ENCODE measurements around the gene ADAR. TPM values are rescaled to one million over a fixed set of nuclear protein-coding genes. Genes with fewer than 3 reads are reported as not detected.
A peak's percentile ranks its signal among the peaks of the same experiment; 100 is the strongest.
"Not testable (repeated sequence)": the region's sequence is repeated elsewhere in the genome, so short reads cannot be mapped to it uniquely, and the experiment has no call there.

ADAR gene, protein sequence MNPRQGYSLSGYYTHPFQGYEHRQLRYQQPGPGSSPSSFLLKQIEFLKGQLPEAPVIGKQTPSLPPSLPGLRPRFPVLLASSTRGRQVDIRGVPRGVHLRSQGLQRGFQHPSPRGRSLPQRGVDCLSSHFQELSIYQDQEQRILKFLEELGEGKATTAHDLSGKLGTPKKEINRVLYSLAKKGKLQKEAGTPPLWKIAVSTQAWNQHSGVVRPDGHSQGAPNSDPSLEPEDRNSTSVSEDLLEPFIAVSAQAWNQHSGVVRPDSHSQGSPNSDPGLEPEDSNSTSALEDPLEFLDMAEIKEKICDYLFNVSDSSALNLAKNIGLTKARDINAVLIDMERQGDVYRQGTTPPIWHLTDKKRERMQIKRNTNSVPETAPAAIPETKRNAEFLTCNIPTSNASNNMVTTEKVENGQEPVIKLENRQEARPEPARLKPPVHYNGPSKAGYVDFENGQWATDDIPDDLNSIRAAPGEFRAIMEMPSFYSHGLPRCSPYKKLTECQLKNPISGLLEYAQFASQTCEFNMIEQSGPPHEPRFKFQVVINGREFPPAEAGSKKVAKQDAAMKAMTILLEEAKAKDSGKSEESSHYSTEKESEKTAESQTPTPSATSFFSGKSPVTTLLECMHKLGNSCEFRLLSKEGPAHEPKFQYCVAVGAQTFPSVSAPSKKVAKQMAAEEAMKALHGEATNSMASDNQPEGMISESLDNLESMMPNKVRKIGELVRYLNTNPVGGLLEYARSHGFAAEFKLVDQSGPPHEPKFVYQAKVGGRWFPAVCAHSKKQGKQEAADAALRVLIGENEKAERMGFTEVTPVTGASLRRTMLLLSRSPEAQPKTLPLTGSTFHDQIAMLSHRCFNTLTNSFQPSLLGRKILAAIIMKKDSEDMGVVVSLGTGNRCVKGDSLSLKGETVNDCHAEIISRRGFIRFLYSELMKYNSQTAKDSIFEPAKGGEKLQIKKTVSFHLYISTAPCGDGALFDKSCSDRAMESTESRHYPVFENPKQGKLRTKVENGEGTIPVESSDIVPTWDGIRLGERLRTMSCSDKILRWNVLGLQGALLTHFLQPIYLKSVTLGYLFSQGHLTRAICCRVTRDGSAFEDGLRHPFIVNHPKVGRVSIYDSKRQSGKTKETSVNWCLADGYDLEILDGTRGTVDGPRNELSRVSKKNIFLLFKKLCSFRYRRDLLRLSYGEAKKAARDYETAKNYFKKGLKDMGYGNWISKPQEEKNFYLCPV
- 180 and 184 TPM in 2 replicates for total RNA-seq (ENCODE audit: low replicate concordance)
- long read RNA-seq, partial matches to known transcripts = 19 of 47 reads
- long read RNA-seq, other reads (novel, unspliced or antisense) = 24 of 47 reads

DNA sequence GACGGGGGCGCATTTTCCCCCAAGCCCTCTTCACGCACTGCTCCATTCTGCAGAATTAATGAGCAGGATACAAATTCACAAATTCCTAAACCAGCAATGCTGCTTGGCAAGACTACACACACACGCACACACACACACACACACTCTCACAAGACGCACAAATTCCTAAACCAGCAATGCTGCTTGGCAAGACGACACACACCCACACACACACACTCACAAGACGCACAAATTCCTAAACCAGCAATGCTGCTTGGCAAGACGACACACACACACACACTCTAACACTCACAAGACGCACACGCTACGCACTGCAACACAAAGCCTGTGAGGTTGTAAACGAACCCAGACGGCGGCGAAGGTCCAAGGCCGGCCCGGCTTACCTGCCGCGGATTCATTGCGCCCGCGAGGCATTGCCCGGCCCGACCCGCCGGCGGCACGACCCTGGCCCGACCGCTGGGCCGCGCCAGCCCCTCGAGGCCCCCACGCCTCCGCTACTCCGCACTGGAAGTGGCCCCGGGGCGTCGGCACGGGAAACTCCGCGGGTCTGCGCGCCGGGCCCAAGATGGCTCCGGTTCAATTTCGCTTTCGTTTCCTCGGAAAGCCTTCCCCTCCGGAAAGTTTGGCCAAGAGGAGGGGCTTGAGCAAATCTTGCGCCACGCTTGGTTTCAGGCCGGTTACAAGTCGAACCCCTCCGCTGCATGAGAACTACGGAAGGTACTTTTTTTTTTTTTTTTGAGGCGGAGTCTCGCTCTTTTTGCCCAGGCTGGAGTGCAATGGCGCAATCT lies at the start of gene ADAR:
Gene ADAR (minus strand): TSS at position 578 of the 788 bp plus-strand sequence. CDS start 180 bp downstream, at position 398.
- H3K4me1 Mint-ChIP-seq (ENCODE audit: unreplicated experiment) = peaks cover 39% of the 10 kb centered on the region
- H3K27ac Mint-ChIP-seq = peak within 1 kb of the TSS; percentile 99
- TF ChIP-seq, protein P1, sequence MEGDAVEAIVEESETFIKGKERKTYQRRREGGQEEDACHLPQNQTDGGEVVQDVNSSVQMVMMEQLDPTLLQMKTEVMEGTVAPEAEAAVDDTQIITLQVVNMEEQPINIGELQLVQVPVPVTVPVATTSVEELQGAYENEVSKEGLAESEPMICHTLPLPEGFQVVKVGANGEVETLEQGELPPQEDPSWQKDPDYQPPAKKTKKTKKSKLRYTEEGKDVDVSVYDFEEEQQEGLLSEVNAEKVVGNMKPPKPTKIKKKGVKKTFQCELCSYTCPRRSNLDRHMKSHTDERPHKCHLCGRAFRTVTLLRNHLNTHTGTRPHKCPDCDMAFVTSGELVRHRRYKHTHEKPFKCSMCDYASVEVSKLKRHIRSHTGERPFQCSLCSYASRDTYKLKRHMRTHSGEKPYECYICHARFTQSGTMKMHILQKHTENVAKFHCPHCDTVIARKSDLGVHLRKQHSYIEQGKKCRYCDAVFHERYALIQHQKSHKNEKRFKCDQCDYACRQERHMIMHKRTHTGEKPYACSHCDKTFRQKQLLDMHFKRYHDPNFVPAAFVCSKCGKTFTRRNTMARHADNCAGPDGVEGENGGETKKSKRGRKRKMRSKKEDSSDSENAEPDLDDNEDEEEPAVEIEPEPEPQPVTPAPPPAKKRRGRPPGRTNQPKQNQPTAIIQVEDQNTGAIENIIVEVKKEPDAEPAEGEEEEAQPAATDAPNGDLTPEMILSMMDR (conservative IDR thresholded peaks at IDR 0.05) = peak; percentile 11
- peaks cover 3% of the 10 kb centered on the region for H3K27me3 Mint-ChIP-seq
- no peaks in the 10 kb centered on the region for H3K9me3 Mint-ChIP-seq
- peak within 1 kb of the TSS; percentile 98 for H3K4me3 Mint-ChIP-seq
- H3K36me3 Mint-ChIP-seq = peaks cover 13% of the 10 kb centered on the region
- peak; percentile 84 for DNase-seq (ENCODE audit: extremely low spot score, unreplicated experiment)

DNA sequence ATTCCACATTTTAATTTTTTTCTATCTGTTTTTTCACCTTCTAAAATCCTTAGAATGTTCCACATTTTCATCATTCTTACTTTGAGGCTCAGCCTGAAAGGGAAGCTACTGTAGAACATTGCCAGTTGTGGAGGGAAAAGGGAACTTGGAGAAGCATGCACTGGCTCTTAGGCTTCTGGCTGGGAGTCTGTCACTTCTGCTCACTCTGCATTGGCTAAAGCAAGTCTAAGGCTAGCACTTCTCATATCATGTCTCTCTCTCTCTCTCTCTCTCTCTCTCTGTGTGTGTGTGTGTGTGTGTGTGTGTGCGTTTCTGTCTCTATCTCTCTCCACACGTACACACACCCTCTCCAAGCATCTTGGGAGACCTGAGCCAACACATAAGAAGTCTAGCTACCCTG lies 49.6 kb upstream of the ADAR start:
- no peak for DNase-seq (ENCODE audit: extremely low spot score, unreplicated experiment)
- H3K9me3 Mint-ChIP-seq = no peaks in the 10 kb centered on the region
- H3K27ac Mint-ChIP-seq = no peak overlapping the region
- TF ChIP-seq, protein P1 (conservative IDR thresholded peaks at IDR 0.05) = no peak
- H3K4me3 Mint-ChIP-seq = no peak overlapping the region
- no peaks in the 10 kb centered on the region for H3K4me1 Mint-ChIP-seq (ENCODE audit: unreplicated experiment)
- H3K27me3 Mint-ChIP-seq = peaks cover 44% of the 10 kb centered on the region
- no peaks in the 10 kb centered on the region for H3K36me3 Mint-ChIP-seq

DNA sequence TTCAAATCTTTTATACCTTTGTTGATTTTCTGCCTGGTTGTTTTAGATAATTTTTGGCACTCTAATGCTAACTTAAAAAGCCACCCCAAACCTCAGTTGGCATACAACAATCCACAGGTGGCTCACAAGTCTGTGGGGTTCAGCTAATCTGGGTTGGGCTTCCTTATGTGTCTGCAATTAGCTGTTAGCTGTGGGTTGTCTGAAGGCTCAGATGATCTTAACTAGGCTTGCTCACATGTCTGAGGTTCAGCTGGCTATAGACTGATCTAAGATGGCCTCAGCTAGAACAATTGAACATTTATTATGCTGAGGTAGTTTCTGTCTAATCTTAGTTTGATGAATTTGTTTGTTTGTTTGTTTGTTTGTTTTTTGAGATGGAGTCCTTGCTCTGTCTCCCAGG lies 44.9 kb upstream of the ADAR start:
- no peaks in the 10 kb centered on the region for H3K4me1 Mint-ChIP-seq (ENCODE audit: unreplicated experiment)
- no peak overlapping the region for H3K27ac Mint-ChIP-seq
- no peak for DNase-seq (ENCODE audit: extremely low spot score, unreplicated experiment)
- peaks cover 36% of the 10 kb centered on the region for H3K27me3 Mint-ChIP-seq
- no peaks in the 10 kb centered on the region for H3K9me3 Mint-ChIP-seq
- H3K4me3 Mint-ChIP-seq = no peak overlapping the region
- TF ChIP-seq, protein P1 (conservative IDR thresholded peaks at IDR 0.05) = no peak
- no peaks in the 10 kb centered on the region for H3K36me3 Mint-ChIP-seq

DNA sequence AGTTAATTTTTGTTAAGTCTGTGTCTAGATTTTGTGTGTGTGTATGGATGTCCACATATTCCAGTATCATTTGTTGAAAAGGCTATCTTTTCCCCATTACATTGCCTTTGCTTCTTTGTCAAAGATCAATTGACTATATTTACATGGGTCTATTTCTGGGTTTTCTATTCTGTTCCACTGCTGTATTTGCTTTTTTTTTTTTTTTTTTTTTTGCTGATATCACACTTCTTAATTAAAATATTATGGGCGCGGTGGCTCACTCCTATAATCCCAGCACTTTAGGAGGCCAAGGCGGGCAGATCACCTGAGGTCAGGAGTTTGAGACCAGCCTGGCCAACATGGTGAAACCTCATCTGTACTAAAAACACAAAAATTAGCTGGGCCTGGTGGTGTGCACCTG lies 36.7 kb upstream of the ADAR start:
- H3K27me3 Mint-ChIP-seq; H3K27ac Mint-ChIP-seq; DNase-seq (ENCODE audit: extremely low spot score, unreplicated experiment); H3K9me3 Mint-ChIP-seq; H3K36me3 Mint-ChIP-seq; H3K4me1 Mint-ChIP-seq (ENCODE audit: unreplicated experiment); H3K4me3 Mint-ChIP-seq: not testable (repeated sequence)

DNA sequence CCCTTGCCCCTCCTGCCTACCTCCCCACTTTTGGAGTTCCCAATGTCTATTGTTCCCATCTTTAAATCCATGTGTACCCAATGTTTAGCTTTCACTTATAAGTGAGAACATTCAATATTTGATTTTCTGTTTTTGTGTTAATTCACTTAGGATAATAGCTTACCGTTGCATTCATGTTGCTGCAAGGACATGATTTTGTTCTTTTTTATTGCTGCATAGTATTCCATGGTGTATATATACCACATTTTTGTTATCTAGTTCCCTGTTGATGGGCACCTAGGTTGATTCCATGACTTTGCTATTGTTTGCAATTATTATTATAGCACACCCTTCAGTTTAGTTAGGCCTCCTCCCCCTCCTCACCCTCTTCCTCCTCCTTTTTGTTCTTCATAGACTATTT lies 33.5 kb upstream of the ADAR start:
- Mint-ChIP-seq H3K27ac (no peak overlapping the region), H3K36me3 (no peaks in the 10 kb centered on the region), H3K4me1 (ENCODE audit: unreplicated experiment) (no peaks in the 10 kb centered on the region), H3K4me3 (no peak overlapping the region), H3K27me3 (peaks cover 6% of the 10 kb centered on the region), H3K9me3 (no peaks in the 10 kb centered on the region)
- TF ChIP-seq, protein P1 (conservative IDR thresholded peaks at IDR 0.05) = no peak
- DNase-seq (ENCODE audit: extremely low spot score, unreplicated experiment) = no peak

Data from type B pancreatic cell (in vitro differentiated cells).